GM23338 (cell line): ENCODE data around the gene MFSD6L.

ENCODE experiments used
- CREB1 ChIP-seq: fragments of 250-450 bp; sonication (Bioruptor Pico); IDR thresholded peaks from 2 replicates; pipeline ENCODE4 v1.5.0; 2020; ENCODE audit warnings: low read depth, mild to moderate bottlenecking, moderate library complexity
- EZH2 ChIP-seq: fragments of 200-600 bp; sonication (generic); IDR thresholded peaks from one replicate; pipeline ENCODE4 v1.8.0; 2017; ENCODE audit warnings: antibody characterized with exemption, mild to moderate bottlenecking, low read depth; ENCODE audit not compliant: unreplicated experiment
- NANOG ChIP-seq: IDR thresholded peaks from 2 replicates; pipeline ENCODE4 v1.6.1; 2016; ENCODE audit warnings: antibody characterized with exemption, borderline replicate concordance
- ZNF114 ChIP-seq: fragments of 250-450 bp; sonication (Bioruptor Pico); IDR thresholded peaks from 2 replicates; pipeline ENCODE4 v1.5.0; 2020; ENCODE audit warnings: mild to moderate bottlenecking, moderate library complexity
- TF ChIP-seq, protein P1 (sequence below), 2 experiments: fragments of 200-600 bp in 1 of 2; sonication (generic) in 1 of 2; conservative IDR thresholded peaks; 2 replicates each; pipeline versions ENCODE4 v1.5.1 to v1.6.1; 2016 to 2017; ENCODE audit warnings: antibody characterized with exemption in 2 of 2, low read depth in 2 of 2, mild to moderate bottlenecking in 2 of 2, moderate library complexity in 1 of 2
- TF ChIP-seq, protein P2 (sequence below): IDR thresholded peaks from 2 replicates; pipeline ENCODE4 v1.6.1; 2016; ENCODE audit warnings: antibody characterized with exemption

DNA sequence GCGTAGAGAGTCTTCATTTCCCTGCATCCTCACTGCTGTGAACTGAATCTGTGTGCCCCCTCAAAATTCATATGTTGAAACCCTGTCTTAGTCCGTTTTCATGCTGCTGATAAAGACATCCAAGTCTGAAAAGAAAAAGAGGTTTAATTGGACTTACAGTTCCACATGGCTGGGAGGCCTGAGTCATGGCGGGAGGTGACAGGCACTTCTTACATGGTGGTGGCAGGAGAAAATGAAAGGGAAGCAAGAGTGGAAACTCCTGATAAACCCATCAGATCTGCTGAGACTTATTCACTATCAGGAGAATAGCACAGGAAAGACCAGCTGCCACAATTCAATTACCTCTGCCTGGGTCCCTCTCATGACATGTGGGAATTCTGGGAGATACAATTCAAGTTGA is 51.4 kb downstream of the MFSD6L start:
- TF ChIP-seq, protein P1, sequence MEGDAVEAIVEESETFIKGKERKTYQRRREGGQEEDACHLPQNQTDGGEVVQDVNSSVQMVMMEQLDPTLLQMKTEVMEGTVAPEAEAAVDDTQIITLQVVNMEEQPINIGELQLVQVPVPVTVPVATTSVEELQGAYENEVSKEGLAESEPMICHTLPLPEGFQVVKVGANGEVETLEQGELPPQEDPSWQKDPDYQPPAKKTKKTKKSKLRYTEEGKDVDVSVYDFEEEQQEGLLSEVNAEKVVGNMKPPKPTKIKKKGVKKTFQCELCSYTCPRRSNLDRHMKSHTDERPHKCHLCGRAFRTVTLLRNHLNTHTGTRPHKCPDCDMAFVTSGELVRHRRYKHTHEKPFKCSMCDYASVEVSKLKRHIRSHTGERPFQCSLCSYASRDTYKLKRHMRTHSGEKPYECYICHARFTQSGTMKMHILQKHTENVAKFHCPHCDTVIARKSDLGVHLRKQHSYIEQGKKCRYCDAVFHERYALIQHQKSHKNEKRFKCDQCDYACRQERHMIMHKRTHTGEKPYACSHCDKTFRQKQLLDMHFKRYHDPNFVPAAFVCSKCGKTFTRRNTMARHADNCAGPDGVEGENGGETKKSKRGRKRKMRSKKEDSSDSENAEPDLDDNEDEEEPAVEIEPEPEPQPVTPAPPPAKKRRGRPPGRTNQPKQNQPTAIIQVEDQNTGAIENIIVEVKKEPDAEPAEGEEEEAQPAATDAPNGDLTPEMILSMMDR (conservative IDR thresholded peaks at IDR 0.05; ENCODE audit: low read depth in 2 of 2): no peak
- TF ChIP-seq, protein P2, sequence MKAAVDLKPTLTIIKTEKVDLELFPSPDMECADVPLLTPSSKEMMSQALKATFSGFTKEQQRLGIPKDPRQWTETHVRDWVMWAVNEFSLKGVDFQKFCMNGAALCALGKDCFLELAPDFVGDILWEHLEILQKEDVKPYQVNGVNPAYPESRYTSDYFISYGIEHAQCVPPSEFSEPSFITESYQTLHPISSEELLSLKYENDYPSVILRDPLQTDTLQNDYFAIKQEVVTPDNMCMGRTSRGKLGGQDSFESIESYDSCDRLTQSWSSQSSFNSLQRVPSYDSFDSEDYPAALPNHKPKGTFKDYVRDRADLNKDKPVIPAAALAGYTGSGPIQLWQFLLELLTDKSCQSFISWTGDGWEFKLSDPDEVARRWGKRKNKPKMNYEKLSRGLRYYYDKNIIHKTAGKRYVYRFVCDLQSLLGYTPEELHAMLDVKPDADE: no peak
- no peak for TF ChIP-seq CREB1 (CRISPR knock-in tag)
- TF ChIP-seq EZH2: no peak
- TF ChIP-seq ZNF114 (CRISPR knock-in tag): no peak
- TF ChIP-seq NANOG: no peak
